ENCODE data around the gene OR1I1. TPM values are rescaled to one million over a fixed set of nuclear protein-coding genes. Genes with fewer than 3 reads are reported as not detected.
"Not testable (repeated sequence)": the region's sequence is repeated elsewhere in the genome, so short reads cannot be mapped to it uniquely, and the experiment has no call there.

The OR1I1 gene
- total RNA-seq, 1 experiment from 2014 or later = not detected

DNA sequence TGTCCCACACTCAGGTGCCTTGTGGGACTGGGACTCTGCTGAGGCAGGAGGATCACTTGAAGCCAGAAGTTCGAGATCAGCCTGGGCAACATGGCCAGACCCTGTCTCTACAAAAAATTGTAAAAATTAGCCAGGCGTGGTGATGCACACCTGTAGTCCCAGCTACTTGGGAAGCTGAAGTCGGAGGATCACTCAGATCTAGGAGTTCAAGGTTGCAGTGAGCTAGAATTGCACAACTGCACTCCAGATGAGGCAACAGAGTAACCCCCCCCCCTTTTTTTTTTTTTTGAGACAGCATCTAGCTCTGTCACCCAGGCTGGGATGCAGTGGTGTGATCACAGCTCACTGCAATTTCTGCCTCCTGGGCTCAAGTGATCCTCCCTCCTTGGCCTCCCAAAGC lies 14.2 kb downstream of the OR1I1 start:
- ATAC-seq (no peak), DNase-seq (ENCODE audit: low read depth, low spot score) (no peak)
- no peak overlapping the region for H3K27ac ChIP-seq (ENCODE audit: low read depth, low read length)
- RAD21 ChIA-PET (ENCODE audit: low non-redundant PET in 1 of 2, low total read pairs in 2 of 2, uncharacterized antibody in 2 of 2, unreplicated experiment in 2 of 2) = no interaction called here
- H2AFZ ChIP-seq (ENCODE audit: low read depth, low read length, poor library complexity, severe bottlenecking) = no peak overlapping the region
- peaks cover 0 to 4% of the 10 kb centered on the region in 2 experiments; a peak in 1 of 4 replicates for H3K4me1 ChIP-seq (ENCODE audit: control insufficient read depth in 1 of 2, insufficient read depth in 2 of 2, low read length in 2 of 2)
- H3K9me3 ChIP-seq (ENCODE audit: control insufficient read depth in 1 of 2, insufficient read depth in 1 of 2, low read depth in 1 of 2, low read length in 2 of 2) = no peaks in the 10 kb centered on the region
- no peaks in the 10 kb centered on the region for H3K27me3 ChIP-seq (ENCODE audit: insufficient read depth, low read length)
- no peaks in the 10 kb centered on the region for H3K79me2 ChIP-seq (ENCODE audit: insufficient read depth, low read length)
- H3K9ac ChIP-seq (ENCODE audit: low read length) = no peak overlapping the region
- H3K4me3 ChIP-seq (replicated peaks in 1 of 2; ENCODE audit: low read depth in 1 of 2, low read length in 2 of 2) = no peak overlapping the region
- CTCF ChIA-PET = interaction anchor here (0.7 to 1.2 kb wide), 2 partner anchors 66 to 164 kb away, joined by 3 read pairs; no protein-coding TSS in a partner anchor
- TF ChIP-seq REST (IDR thresholded peaks at IDR 0.05; ENCODE audit: low read depth) (no peak), RAD21 (IDR thresholded peaks at IDR 0.05; ENCODE audit: low read depth) (no peak), POLR2A (IDR thresholded peaks at IDR 0.05; ENCODE audit: borderline replicate concordance, extremely low read depth, insufficient read depth, insufficient read length) (no peak), JUND (IDR thresholded peaks at IDR 0.05) (no peak), ZBTB33 (IDR thresholded peaks at IDR 0.05; ENCODE audit: extremely low read depth, insufficient replicate concordance, low read length) (no peak), ELF1 (IDR thresholded peaks at IDR 0.05; ENCODE audit: borderline replicate concordance, low read depth) (no peak), SIN3A (IDR thresholded peaks at IDR 0.05; ENCODE audit: low read depth) (no peak), FOSL1 (IDR thresholded peaks at IDR 0.05; ENCODE audit: low read depth) (no peak), ATF3 (IDR thresholded peaks at IDR 0.05) (no peak), ZFX (IDR thresholded peaks at IDR 0.05) (no peak), SP1 (IDR thresholded peaks at IDR 0.05; ENCODE audit: low read depth) (no peak), TCF7L2 (IDR thresholded peaks at IDR 0.05; ENCODE audit: borderline replicate concordance, extremely low read depth, insufficient read depth, insufficient read length) (no peak), EZH2 (IDR thresholded peaks at IDR 0.05) (no peak), CEBPB (IDR thresholded peaks at IDR 0.05; ENCODE audit: low read depth) (no peak)
- TF ChIP-seq, protein P1, sequence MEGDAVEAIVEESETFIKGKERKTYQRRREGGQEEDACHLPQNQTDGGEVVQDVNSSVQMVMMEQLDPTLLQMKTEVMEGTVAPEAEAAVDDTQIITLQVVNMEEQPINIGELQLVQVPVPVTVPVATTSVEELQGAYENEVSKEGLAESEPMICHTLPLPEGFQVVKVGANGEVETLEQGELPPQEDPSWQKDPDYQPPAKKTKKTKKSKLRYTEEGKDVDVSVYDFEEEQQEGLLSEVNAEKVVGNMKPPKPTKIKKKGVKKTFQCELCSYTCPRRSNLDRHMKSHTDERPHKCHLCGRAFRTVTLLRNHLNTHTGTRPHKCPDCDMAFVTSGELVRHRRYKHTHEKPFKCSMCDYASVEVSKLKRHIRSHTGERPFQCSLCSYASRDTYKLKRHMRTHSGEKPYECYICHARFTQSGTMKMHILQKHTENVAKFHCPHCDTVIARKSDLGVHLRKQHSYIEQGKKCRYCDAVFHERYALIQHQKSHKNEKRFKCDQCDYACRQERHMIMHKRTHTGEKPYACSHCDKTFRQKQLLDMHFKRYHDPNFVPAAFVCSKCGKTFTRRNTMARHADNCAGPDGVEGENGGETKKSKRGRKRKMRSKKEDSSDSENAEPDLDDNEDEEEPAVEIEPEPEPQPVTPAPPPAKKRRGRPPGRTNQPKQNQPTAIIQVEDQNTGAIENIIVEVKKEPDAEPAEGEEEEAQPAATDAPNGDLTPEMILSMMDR (IDR thresholded peaks at IDR 0.05 in 2 of 3, conservative IDR thresholded peaks at IDR 0.05 in 1 of 3; ENCODE audit: borderline replicate concordance in 1 of 3, insufficient read depth in 1 of 3, low read depth in 2 of 3, low read length in 2 of 3) = no peak
- POLR2A ChIA-PET = no interaction called here
- H3K36me3 ChIP-seq (ENCODE audit: control insufficient read depth in 1 of 2, insufficient read depth in 2 of 2, low read length in 2 of 2) = no peaks in the 10 kb centered on the region
- no peaks in the 10 kb centered on the region for H4K20me1 ChIP-seq (ENCODE audit: insufficient read depth)
- no peak overlapping the region for H3K4me2 ChIP-seq (ENCODE audit: low read length)
- intact Hi-C loops (cut with micrococcal nuclease) = no loop called here
- no peaks in the 10 kb centered on the region for H3K9me2 ChIP-seq (ENCODE audit: insufficient read depth)
- BruUV-seq (replicated peaks) = no TSS peak

GRCh38 chr19:15097980-15098379 lies 16.0 kb downstream of the OR1I1 start:
- ATAC-seq; H3K27ac ChIP-seq (ENCODE audit: low read depth, low read length); H4K20me1 ChIP-seq (ENCODE audit: insufficient read depth); H3K4me2 ChIP-seq (ENCODE audit: low read length); BruUV-seq (replicated peaks); CTCF ChIA-PET; RAD21 ChIA-PET (ENCODE audit: low non-redundant PET in 1 of 2, low total read pairs in 2 of 2, uncharacterized antibody in 2 of 2, unreplicated experiment in 2 of 2); H3K79me2 ChIP-seq (ENCODE audit: insufficient read depth, low read length); intact Hi-C loops (cut with micrococcal nuclease); H3K36me3 ChIP-seq (ENCODE audit: control insufficient read depth in 1 of 2, insufficient read depth in 2 of 2, low read length in 2 of 2); H3K9me3 ChIP-seq (ENCODE audit: control insufficient read depth in 1 of 2, insufficient read depth in 1 of 2, low read depth in 1 of 2, low read length in 2 of 2); H3K9ac ChIP-seq (ENCODE audit: low read length); H3K4me3 ChIP-seq (replicated peaks in 1 of 2; ENCODE audit: low read depth in 1 of 2, low read length in 2 of 2); H3K4me1 ChIP-seq (ENCODE audit: control insufficient read depth in 1 of 2, insufficient read depth in 2 of 2, low read length in 2 of 2); H3K9me2 ChIP-seq (ENCODE audit: insufficient read depth); H3K27me3 ChIP-seq (ENCODE audit: insufficient read depth, low read length); POLR2A ChIA-PET; DNase-seq (ENCODE audit: low read depth, low spot score); H2AFZ ChIP-seq (ENCODE audit: low read depth, low read length, poor library complexity, severe bottlenecking): not testable (repeated sequence)

Measured in HCT116 (cell line).